Measurements from ENCODE around the gene KCNT1.

DNA sequence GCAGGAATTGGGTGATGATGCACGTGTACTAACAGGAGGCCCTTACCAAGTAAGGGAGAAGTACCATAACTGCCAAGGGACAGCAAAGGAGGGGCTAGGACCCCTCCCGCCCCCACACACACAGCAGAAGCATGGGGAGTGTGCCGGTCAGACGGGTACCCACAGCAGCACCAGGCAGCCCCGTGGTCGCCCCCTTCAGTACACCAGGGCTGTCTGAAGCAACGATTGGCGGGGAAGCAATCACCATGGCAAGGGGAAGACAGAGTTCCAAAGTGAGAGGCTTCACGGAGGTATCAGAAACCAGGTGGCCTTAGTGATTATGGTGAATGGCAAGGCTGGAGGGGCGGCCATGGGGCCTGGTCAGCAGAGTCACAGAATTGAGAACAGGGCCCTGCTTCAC, 133.1 kb downstream of the KCNT1 start:
- TF ChIP-seq, protein P1, sequence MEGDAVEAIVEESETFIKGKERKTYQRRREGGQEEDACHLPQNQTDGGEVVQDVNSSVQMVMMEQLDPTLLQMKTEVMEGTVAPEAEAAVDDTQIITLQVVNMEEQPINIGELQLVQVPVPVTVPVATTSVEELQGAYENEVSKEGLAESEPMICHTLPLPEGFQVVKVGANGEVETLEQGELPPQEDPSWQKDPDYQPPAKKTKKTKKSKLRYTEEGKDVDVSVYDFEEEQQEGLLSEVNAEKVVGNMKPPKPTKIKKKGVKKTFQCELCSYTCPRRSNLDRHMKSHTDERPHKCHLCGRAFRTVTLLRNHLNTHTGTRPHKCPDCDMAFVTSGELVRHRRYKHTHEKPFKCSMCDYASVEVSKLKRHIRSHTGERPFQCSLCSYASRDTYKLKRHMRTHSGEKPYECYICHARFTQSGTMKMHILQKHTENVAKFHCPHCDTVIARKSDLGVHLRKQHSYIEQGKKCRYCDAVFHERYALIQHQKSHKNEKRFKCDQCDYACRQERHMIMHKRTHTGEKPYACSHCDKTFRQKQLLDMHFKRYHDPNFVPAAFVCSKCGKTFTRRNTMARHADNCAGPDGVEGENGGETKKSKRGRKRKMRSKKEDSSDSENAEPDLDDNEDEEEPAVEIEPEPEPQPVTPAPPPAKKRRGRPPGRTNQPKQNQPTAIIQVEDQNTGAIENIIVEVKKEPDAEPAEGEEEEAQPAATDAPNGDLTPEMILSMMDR (conservative IDR thresholded peaks at IDR 0.05; ENCODE audit: low read depth, low read length) = no peak
- TF ChIP-seq EZH2 (IDR thresholded peaks at IDR 0.05; ENCODE audit: borderline replicate concordance, low read depth, low read length, poor library complexity, severe bottlenecking) = no peak
